ENCODE results near the gene TATDN3.
A peak's percentile ranks its signal among the peaks of the same experiment; 100 is the strongest.
"Not testable (repeated sequence)": the region's sequence is repeated elsewhere in the genome, so short reads cannot be mapped to it uniquely, and the experiment has no call there.

The TATDN3 gene

GRCh38 chr1:212833211-212834207 lies 41.8 kb downstream of the TATDN3 start:
- not testable (repeated sequence) for H3K36me3 ChIP-seq (ENCODE audit: insufficient read depth, low read length); H3K4me3 ChIP-seq (ENCODE audit: low read length); H3K27me3 ChIP-seq (ENCODE audit: control insufficient read depth, insufficient read depth, low read length); H3K4me1 ChIP-seq (ENCODE audit: control insufficient read depth, insufficient read depth, low read length); H3K9me3 ChIP-seq (replicated peaks; ENCODE audit: low read length); H3K9ac ChIP-seq (ENCODE audit: low read depth, low read length); H3K4me2 ChIP-seq (ENCODE audit: low read length)

- Histone ChIP-seq H3K4me3 (ENCODE audit: low read length) (no peak overlapping the region), H3K4me2 (ENCODE audit: low read length) (no peak overlapping the region), H3K27me3 (ENCODE audit: control insufficient read depth, insufficient read depth, low read length) (no peaks in the 10 kb centered on the region), H3K4me1 (ENCODE audit: control insufficient read depth, insufficient read depth, low read length) (no peaks in the 10 kb centered on the region), H3K9me3 (replicated peaks; ENCODE audit: low read length) (no peaks in the 10 kb centered on the region), H3K9ac (ENCODE audit: low read depth, low read length) (no peak overlapping the region), H3K36me3 (ENCODE audit: insufficient read depth, low read length) (no peaks in the 10 kb centered on the region)
Observed at GRCh38 chr1:212838145-212838544, 46.5 kb downstream of the TATDN3 start.

DNA sequence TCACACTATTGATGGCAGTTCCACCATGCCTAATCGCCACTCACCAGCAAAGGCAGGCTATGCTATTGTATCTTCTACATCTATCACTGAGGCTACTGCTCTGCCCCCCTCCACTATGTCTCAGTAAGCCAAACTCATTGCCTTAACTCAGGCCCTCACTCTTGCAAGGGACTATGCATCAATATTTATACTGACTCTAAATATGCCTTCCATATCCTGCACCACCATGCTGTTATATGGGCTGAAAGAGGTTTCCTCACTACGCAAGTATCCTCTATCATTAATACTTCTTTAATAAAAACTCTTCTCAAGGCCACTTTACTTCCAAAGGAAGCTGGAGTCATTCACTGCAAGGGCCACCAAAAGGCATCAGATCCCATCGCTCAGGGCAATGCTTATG lies 52.8 kb downstream of the TATDN3 start:
- H3K4me1 ChIP-seq (ENCODE audit: control insufficient read depth, insufficient read depth, low read length); H3K4me2 ChIP-seq (ENCODE audit: low read length); H3K4me3 ChIP-seq (ENCODE audit: low read length); H3K36me3 ChIP-seq (ENCODE audit: insufficient read depth, low read length); H3K27me3 ChIP-seq (ENCODE audit: control insufficient read depth, insufficient read depth, low read length); H3K9ac ChIP-seq (ENCODE audit: low read depth, low read length); H3K9me3 ChIP-seq (replicated peaks; ENCODE audit: low read length): not testable (repeated sequence)

DNA sequence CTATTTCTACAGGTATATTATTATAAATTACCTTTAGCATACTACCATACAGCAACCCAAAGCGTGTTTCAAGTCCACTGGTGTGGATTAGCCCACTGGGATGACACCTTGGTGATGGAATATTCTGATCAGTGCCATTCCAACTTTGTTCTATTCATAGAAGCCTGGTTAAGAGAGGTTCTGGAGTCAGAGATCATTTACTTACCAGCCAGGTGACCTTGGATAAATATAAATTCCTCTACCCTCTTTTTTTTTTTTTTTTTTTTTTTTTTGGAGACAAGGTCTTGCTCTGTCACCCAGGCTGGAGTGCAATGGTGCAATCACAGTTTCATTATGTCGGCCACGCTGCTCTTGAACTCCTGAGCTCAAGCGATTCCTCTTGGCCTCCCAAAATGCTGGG lies 55.9 kb downstream of the TATDN3 start, which contains the start of gene SPATA45:
SPATA45 (minus strand) TSS at position 101 of the 400 bp plus-strand sequence. CDS start 11,500 bp downstream, outside the sequence.
- Histone ChIP-seq H3K4me3 (ENCODE audit: low read length) (no peak within 1 kb of the TSS), H3K36me3 (ENCODE audit: insufficient read depth, low read length) (no peaks in the 10 kb centered on the region), H3K4me2 (ENCODE audit: low read length) (no peak within 1 kb of the TSS), H3K9ac (ENCODE audit: low read depth, low read length) (no peak within 1 kb of the TSS), H3K9me3 (replicated peaks; ENCODE audit: low read length) (no peaks in the 10 kb centered on the region), H3K4me1 (ENCODE audit: control insufficient read depth, insufficient read depth, low read length) (no peaks in the 10 kb centered on the region), H3K27me3 (ENCODE audit: control insufficient read depth, insufficient read depth, low read length) (no peaks in the 10 kb centered on the region)

DNA sequence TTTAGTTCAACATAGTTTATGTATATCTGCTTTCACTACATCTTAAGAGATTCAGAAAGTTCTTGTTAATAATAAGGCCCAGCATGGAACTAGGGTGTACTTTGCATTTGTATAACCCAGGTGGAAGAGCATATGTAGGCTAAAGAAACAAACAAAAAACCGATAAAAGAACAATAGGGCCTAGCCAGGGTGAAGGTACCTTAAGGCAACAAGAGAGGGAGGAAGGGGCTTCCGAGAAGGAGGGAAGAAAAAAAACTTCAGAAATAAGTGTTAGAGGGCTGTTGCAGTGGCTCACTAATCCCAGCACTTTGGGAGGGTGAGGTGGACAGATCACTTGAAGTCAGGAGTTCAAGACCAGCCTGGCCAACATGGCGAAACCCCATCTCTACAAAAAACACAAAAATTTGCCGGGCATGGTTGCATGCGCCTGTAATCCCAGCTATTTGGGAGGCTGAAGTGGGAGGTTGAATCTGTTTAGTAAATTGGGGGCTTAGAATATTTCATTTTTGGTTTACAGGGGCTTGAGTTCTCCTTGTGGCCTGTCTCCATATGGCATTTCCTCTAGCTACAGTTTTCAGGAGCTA lies 60.5 kb downstream of the TATDN3 start:
- Histone ChIP-seq H3K4me3 (ENCODE audit: low read length) (no peak overlapping the region), H3K27me3 (ENCODE audit: control insufficient read depth, insufficient read depth, low read length) (no peaks in the 10 kb centered on the region), H3K9me3 (replicated peaks; ENCODE audit: low read length) (no peaks in the 10 kb centered on the region), H3K4me2 (ENCODE audit: low read length) (no peak overlapping the region), H3K4me1 (ENCODE audit: control insufficient read depth, insufficient read depth, low read length) (peaks cover 4% of the 10 kb centered on the region), H3K36me3 (ENCODE audit: insufficient read depth, low read length) (no peaks in the 10 kb centered on the region), H3K9ac (ENCODE audit: low read depth, low read length) (no peak overlapping the region)

GRCh38 chr1:212853658-212854057 lies 62.0 kb downstream of the TATDN3 start:
- Histone ChIP-seq H3K4me1 (ENCODE audit: control insufficient read depth, insufficient read depth, low read length) (peaks cover 5% of the 10 kb centered on the region), H3K9me3 (replicated peaks; ENCODE audit: low read length) (no peaks in the 10 kb centered on the region), H3K4me3 (ENCODE audit: low read length) (no peak overlapping the region), H3K36me3 (ENCODE audit: insufficient read depth, low read length) (no peaks in the 10 kb centered on the region), H3K27me3 (ENCODE audit: control insufficient read depth, insufficient read depth, low read length) (no peaks in the 10 kb centered on the region), H3K9ac (ENCODE audit: low read depth, low read length) (no peak overlapping the region), H3K4me2 (ENCODE audit: low read length) (no peak overlapping the region)

- Histone ChIP-seq H3K27me3 (ENCODE audit: control insufficient read depth, insufficient read depth, low read length) (no peaks in the 10 kb centered on the region), H3K9ac (ENCODE audit: low read depth, low read length) (peak overlapping the region; percentile 91), H3K9me3 (replicated peaks; ENCODE audit: low read length) (no peaks in the 10 kb centered on the region), H3K36me3 (ENCODE audit: insufficient read depth, low read length) (peaks cover 4% of the 10 kb centered on the region), H3K4me3 (ENCODE audit: low read length) (peak overlapping the region; percentile 80), H3K4me2 (ENCODE audit: low read length) (peak overlapping the region; percentile 97), H3K4me1 (ENCODE audit: control insufficient read depth, insufficient read depth, low read length) (peaks cover 27% of the 10 kb centered on the region)
Observed at GRCh38 chr1:212856755-212857154, 65.1 kb downstream of the TATDN3 start.

DNA sequence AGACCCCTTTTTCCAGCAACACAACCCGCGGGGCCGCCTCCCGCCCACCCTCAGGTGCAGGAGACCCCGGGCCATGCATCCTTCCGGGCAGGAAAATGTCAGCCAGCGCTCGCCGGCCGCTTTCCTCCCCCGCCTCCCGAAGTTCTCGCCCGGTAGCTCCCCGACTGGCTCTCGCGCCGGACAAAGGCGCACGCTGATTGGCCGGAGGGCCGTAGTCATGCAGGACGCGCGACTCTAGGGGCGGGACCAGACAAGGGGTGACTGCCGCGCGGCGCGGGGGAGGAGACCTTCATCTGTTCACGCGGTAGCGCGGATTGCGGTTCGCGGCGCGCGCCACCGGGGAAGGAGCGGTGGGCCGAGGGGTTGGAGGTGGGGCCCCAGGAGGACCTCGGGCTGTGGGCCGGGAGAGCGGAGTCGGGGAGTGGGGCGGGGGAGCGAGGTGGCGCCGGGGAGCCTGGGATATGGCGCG lies 66.3 kb downstream of the TATDN3 start, which contains the start of gene FLVCR1:
FLVCR1 (plus strand) TSS at position 284 of the 469 bp plus-strand sequence; CDS start at position 462, 178 bp downstream.
- peaks cover 4% of the 10 kb centered on the region for H3K36me3 ChIP-seq (ENCODE audit: insufficient read depth, low read length)
- no peaks in the 10 kb centered on the region for H3K27me3 ChIP-seq (ENCODE audit: control insufficient read depth, insufficient read depth, low read length)
- H3K9ac ChIP-seq (ENCODE audit: low read depth, low read length): peak within 1 kb of the TSS; percentile 91
- H3K4me3 ChIP-seq (ENCODE audit: low read length): peak within 1 kb of the TSS; percentile 80
- H3K4me2 ChIP-seq (ENCODE audit: low read length): peak within 1 kb of the TSS; percentile 97
- H3K9me3 ChIP-seq (replicated peaks; ENCODE audit: low read length): no peaks in the 10 kb centered on the region
- H3K4me1 ChIP-seq (ENCODE audit: control insufficient read depth, insufficient read depth, low read length): peaks cover 27% of the 10 kb centered on the region

- H3K4me2 ChIP-seq (ENCODE audit: low read length): peak overlapping the region; percentile 97
- H3K9ac ChIP-seq (ENCODE audit: low read depth, low read length): peak overlapping the region; percentile 91
- no peaks in the 10 kb centered on the region for H3K9me3 ChIP-seq (replicated peaks; ENCODE audit: low read length)
- H3K36me3 ChIP-seq (ENCODE audit: insufficient read depth, low read length): peaks cover 5% of the 10 kb centered on the region
- H3K4me1 ChIP-seq (ENCODE audit: control insufficient read depth, insufficient read depth, low read length): peaks cover 27% of the 10 kb centered on the region
- H3K4me3 ChIP-seq (ENCODE audit: low read length): peak overlapping the region; percentile 80
- no peaks in the 10 kb centered on the region for H3K27me3 ChIP-seq (ENCODE audit: control insufficient read depth, insufficient read depth, low read length)
Observed at GRCh38 chr1:212858461-212859265, 67.0 kb downstream of the TATDN3 start.

- Histone ChIP-seq H3K27me3 (ENCODE audit: control insufficient read depth, insufficient read depth, low read length) (no peaks in the 10 kb centered on the region), H3K4me2 (ENCODE audit: low read length) (peak overlapping the region; percentile 97), H3K4me1 (ENCODE audit: control insufficient read depth, insufficient read depth, low read length) (peaks cover 27% of the 10 kb centered on the region), H3K9ac (ENCODE audit: low read depth, low read length) (no peak overlapping the region), H3K9me3 (replicated peaks; ENCODE audit: low read length) (no peaks in the 10 kb centered on the region), H3K4me3 (ENCODE audit: low read length) (peak overlapping the region; percentile 38), H3K36me3 (ENCODE audit: insufficient read depth, low read length) (peaks cover 12% of the 10 kb centered on the region)
Observed at GRCh38 chr1:212860713-212861581, 69.3 kb downstream of the TATDN3 start.

Measured in skeletal muscle satellite cell (primary cell).